GM12875 (cell line): ENCODE data around the gene STARD7.
"Not testable (repeated sequence)": the region's sequence is repeated elsewhere in the genome, so short reads cannot be mapped to it uniquely, and the experiment has no call there.

Experiments
- H3K4me3 ChIP-seq: one replicate; pipeline ENCODE4 v1.5.1; 2011; ENCODE audit warnings: low read depth, low read length, control low read depth
- TF ChIP-seq, protein P1 (sequence below): IDR thresholded peaks from 2 replicates; pipeline ENCODE4 v1.5.1; 2011; ENCODE audit warnings: low read depth, mild to moderate bottlenecking, control low read depth, inconsistent platforms, low read length, moderate library complexity, borderline replicate concordance; ENCODE audit not compliant: insufficient read depth

Gene STARD7

DNA sequence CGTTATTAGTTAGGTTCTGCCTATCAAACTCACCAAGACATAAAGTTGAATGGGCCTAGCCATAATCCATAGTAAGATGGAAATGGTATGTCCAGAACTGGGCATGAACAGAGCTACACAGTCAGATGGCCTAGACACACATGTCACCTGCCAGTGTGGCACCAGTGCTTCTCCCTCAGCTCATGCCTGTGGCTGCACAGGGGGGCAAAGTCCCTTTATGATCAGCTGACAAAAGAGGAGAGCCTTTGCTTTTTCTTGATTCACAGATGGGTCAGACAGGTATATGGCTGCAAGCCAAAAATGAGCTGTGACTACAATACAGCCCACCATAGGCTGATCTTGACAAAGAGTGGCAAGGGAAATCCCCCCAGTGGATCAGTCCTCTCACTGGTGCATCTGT, 28.3 kb upstream of the STARD7 start:
- no peak overlapping the region for H3K4me3 ChIP-seq
- TF ChIP-seq, protein P1, sequence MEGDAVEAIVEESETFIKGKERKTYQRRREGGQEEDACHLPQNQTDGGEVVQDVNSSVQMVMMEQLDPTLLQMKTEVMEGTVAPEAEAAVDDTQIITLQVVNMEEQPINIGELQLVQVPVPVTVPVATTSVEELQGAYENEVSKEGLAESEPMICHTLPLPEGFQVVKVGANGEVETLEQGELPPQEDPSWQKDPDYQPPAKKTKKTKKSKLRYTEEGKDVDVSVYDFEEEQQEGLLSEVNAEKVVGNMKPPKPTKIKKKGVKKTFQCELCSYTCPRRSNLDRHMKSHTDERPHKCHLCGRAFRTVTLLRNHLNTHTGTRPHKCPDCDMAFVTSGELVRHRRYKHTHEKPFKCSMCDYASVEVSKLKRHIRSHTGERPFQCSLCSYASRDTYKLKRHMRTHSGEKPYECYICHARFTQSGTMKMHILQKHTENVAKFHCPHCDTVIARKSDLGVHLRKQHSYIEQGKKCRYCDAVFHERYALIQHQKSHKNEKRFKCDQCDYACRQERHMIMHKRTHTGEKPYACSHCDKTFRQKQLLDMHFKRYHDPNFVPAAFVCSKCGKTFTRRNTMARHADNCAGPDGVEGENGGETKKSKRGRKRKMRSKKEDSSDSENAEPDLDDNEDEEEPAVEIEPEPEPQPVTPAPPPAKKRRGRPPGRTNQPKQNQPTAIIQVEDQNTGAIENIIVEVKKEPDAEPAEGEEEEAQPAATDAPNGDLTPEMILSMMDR: no peak

DNA sequence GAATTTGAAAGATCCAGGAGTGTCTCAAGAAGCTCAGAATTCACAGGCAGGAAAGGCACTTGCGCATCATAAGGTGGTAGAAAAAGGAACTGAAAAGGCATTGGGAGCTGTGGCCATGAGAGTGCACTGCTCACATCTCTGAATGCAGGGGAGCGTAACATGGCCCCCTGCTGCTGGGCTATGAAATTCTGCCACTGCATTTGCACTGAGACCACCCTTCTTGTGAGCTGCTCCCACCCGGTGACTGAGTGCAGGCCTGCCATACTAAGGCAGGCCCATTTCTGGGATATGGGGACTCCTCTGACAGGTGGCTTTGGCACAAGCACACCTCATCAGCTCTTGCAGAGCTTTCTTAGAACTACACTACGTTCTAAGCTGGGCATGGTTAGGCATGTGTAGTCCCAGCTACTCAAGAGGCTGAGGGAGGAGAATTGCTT, 25.3 kb upstream of the STARD7 start:
- TF ChIP-seq, protein P1: peak; percentile 51
- no peak overlapping the region for H3K4me3 ChIP-seq

DNA sequence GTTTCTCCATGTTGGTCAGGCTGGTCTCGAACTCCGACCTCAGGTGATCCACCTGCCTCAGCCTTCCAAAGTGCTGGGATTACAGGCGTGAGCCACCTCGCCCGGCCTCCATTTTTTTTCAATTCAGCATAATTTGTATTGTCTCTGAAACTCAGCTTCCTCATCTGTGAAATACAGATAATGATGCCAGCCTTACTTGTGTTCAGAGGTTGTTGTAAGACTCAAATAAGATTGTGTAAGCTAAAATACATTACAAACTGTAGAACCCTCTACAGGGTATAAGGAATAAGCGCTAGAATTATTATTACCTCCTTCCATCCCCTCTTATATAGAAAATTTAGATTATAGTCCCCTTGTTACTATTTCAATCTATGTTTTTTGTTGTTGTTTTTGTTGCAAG, 24.8 kb upstream of the STARD7 start:
- TF ChIP-seq, protein P1: no peak
- H3K4me3 ChIP-seq: no peak overlapping the region

DNA sequence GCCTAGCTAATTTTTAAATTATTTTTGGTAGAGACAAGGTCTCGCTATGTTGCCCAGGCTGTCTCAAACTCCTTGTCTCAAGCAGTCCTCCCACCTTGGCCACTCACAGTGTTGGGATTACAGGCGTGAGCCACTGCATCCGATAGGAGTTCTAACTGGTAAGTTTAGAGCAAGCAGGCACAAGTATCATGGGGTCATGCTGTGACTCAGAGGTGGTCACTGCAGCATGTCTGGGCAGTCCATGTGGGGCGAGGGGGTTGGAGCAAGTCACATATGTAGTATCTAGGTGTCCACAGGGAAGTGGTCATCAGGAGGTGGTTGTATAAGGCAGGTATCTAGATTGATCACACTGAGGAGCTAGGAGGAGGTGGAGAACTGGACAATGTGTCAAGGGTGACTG, 22.7 kb upstream of the STARD7 start:
- no peak overlapping the region for H3K4me3 ChIP-seq
- TF ChIP-seq, protein P1: no peak

DNA sequence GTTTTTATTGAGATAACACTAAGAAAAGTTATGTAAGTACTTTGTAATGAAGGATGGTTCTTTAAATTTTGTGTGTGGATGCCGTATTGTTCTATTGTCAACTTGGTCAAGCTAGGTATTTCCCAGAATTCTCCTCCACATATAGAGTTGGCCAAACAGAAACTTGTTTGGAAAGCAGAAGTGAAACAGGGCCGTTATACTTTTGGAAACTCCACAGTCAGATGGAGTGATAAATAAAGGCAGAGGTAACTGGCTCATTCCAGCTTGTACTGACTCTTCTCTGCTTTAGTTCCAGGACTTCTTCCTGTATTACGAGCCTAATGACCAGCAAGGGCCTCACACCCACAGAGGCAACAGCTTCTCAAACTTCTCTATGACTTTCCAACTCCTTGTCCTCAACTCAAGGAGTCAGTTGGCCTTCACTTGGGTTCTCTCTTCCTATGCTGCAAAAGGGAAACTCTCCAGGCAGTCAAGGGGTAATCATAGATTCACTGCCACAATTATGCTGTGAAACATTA, 16.4 kb upstream of the STARD7 start:
- TF ChIP-seq, protein P1: no peak
- H3K4me3 ChIP-seq: no peak overlapping the region

DNA sequence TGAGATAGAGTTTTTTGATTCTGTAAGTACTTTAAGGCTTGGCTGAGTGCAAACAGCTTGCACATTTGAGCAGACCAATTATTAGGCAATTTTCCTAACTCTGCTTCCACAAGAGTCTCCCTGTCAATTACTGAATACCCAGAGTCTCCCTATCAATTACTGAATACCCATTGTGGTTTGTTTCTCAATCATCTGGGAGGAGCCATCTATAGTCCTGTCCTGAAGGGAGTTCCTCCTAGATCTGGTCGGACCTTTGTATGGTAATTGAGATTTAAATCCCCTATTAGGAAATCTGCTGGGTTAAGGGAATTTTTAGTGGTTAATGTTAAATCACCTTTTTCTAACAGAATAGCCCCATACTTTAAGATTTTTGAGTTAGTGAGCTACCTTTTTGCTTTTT, 12.5 kb upstream of the STARD7 start:
- not testable (repeated sequence) for H3K4me3 ChIP-seq

DNA sequence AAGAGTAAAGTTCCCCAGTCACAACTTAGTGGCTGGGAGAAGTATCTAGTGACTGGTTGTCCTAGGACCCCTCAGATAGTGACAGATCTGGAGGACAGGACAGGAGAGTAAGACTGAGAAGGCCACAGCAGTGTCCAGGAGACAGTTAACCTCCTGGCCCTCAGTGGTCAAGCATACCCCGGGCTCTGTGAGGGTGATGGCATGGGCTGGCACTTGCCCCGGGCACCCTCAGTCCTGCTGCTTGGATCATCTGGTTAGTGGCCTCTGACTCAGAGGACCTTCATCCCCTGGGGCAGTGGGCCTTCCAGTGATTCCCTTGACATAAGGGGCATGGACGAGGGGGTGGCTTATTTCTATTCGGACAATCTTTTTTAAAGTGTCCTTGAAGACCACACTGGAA, 11.3 kb upstream of the STARD7 start:
- not testable (repeated sequence) for H3K4me3 ChIP-seq

DNA sequence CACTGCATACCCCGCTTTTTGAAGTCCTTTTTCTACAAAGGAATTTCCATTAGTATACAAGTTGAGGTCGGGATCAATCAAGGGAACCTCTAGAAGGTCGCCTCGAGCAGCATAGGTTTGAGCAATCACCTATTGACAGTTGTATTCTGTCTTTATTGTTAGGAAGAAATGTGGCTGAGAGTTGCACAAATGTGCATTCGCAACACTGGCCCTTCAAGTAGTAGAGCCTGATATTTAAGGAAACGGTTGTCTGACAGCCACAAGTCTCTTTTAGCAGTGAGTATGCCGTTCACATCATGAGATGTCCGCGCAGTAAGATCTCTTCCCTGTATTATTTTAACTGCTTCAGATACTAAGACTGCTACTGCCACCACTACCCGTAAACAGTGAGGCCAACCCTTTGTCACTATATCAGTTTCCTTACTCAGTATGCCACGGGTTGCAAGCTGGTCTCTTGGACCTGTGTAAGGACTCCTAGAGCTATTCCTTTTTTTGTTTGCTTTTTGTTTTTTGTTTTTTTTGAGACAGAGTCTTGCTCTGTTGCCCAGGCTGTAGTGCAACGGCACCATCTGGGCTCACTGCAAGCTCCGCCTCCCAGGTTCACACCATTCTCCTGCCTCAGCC, 10.0 kb upstream of the STARD7 start:
- no peak overlapping the region for H3K4me3 ChIP-seq
- TF ChIP-seq, protein P1: no peak
